Neural progenitor cell (in vitro differentiated cells): ENCODE results near the gene C11orf65. TPM values are rescaled to one million over a fixed set of nuclear protein-coding genes. Genes with fewer than 3 reads are reported as not detected.
"Not testable (repeated sequence)": the region's sequence is repeated elsewhere in the genome, so short reads cannot be mapped to it uniquely, and the experiment has no call there.

Experiments
- DNase-seq: peaks from one replicate; pipeline ENCODE4 v3.0.0-alpha.2; 2016; ENCODE audit warnings: low spot score
- H2AFZ ChIP-seq: fragments of 200-600 bp; sonication (generic); replicated peaks from 2 replicates; pipeline ENCODE4 v1.6.1; 2016; ENCODE audit warnings: antibody characterized with exemption
- H3F3A ChIP-seq: fragments of 200-600 bp; sonication (generic); 2 replicates; pipeline ENCODE4 v1.6.1; 2016; ENCODE audit warnings: antibody characterized with exemption, low read depth
- H3K27ac ChIP-seq: fragments of 200-600 bp; sonication (generic); 2 replicates; pipeline ENCODE4 v1.5.1; 2016; ENCODE audit warnings: mild to moderate bottlenecking
- H3K27me3 ChIP-seq: fragments of 200-600 bp; sonication (generic); 2 replicates; pipeline ENCODE4 v1.6.1; 2016; ENCODE audit warnings: mild to moderate bottlenecking, moderate library complexity
- H3K36me3 ChIP-seq: fragments of 200-600 bp; sonication (generic); 2 replicates; pipeline ENCODE4 v1.5.1; 2016
- H3K4me1 ChIP-seq: fragments of 200-600 bp; sonication (generic); 2 replicates; pipeline ENCODE4 v1.6.1; 2016; ENCODE audit warnings: mixed run types
- H3K4me2 ChIP-seq: fragments of 200-600 bp; sonication (generic); 2 replicates; pipeline ENCODE4 v1.6.1; 2016
- H3K4me3 ChIP-seq: fragments of 200-600 bp; sonication (generic); 2 replicates; pipeline ENCODE4 v1.5.1; 2016
- H3K79me2 ChIP-seq: fragments of 200-600 bp; sonication (generic); 2 replicates; pipeline ENCODE4 v1.6.1; 2016; ENCODE audit warnings: low read depth
- H3K9ac ChIP-seq: fragments of 200-600 bp; sonication (generic); 2 replicates; pipeline ENCODE4 v1.6.1; 2016
- H3K9me3 ChIP-seq: fragments of 200-600 bp; sonication (generic); 2 replicates; pipeline ENCODE4 v1.5.1; 2016; ENCODE audit warnings: low read depth
- H4K20me1 ChIP-seq: fragments of 200-600 bp; sonication (generic); 2 replicates; pipeline ENCODE4 v1.6.1; 2016; ENCODE audit warnings: low read depth
- H3K27ac Mint-ChIP-seq: 3 replicates; pipeline ENCODE4 v1.8.0; 2021; ENCODE audit warnings: mixed read lengths
- H3K27me3 Mint-ChIP-seq: 2 replicates; pipeline ENCODE4 v1.8.0; 2022; ENCODE audit warnings: low read depth, mild to moderate bottlenecking, inconsistent platforms, moderate library complexity, mixed read lengths; ENCODE audit not compliant: insufficient read depth
- H3K36me3 Mint-ChIP-seq: 3 replicates; pipeline ENCODE4 v1.8.0; 2021; ENCODE audit warnings: mixed read lengths
- H3K4me1 Mint-ChIP-seq: 3 replicates; pipeline ENCODE4 v1.8.0; 2021; ENCODE audit warnings: mixed read lengths
- H3K4me3 Mint-ChIP-seq: 3 replicates; pipeline ENCODE4 v1.8.0; 2021; ENCODE audit warnings: mild to moderate bottlenecking, moderate library complexity, mixed read lengths
- H3K9me3 Mint-ChIP-seq: 3 replicates; pipeline ENCODE4 v1.8.0; 2020; ENCODE audit warnings: mixed read lengths
- CTCF ChIP-seq: fragments of 200-600 bp; sonication (generic); IDR thresholded peaks from 2 replicates; pipeline ENCODE4 v1.5.1; 2017; ENCODE audit warnings: antibody characterized with exemption, mild to moderate bottlenecking
- EZH2 ChIP-seq: fragments of 200-600 bp; sonication (generic); IDR thresholded peaks from 2 replicates; pipeline ENCODE4 v1.6.1; 2017; ENCODE audit warnings: antibody characterized with exemption, mild to moderate bottlenecking, moderate library complexity
- EZH2phosphoT487 ChIP-seq: fragments of 200-600 bp; sonication (generic); IDR thresholded peaks from 2 replicates; pipeline ENCODE4 v1.6.1; 2017; ENCODE audit warnings: antibody characterized with exemption
- total RNA-seq: library from RNA; depleted of rRNA; stranded (reverse); fragments of >200 nt; gene quantifications from 2 replicates; pipeline ENCODE4 v1.2.3, GENCODE V29; 2015; ENCODE audit warnings: low replicate concordance

C11orf65 gene
- total RNA-seq, 1 donor from 2014 or later, result 11.4 TPM

GRCh38 chr11:108453207-108453835, 14.0 kb downstream of the C11orf65 start:
- no peak overlapping the region for H3K4me2 ChIP-seq
- H3K36me3 ChIP-seq, result no peaks in the 10 kb centered on the region
- H3K36me3 Mint-ChIP-seq, result no peaks in the 10 kb centered on the region
- no peaks in the 10 kb centered on the region for H3K79me2 ChIP-seq
- H3K27me3 ChIP-seq, result no peaks in the 10 kb centered on the region
- H2AFZ ChIP-seq, result no peak overlapping the region
- H3K4me1 Mint-ChIP-seq, result no peaks in the 10 kb centered on the region
- no peaks in the 10 kb centered on the region for H3K4me1 ChIP-seq
- no peak overlapping the region for H3K9ac ChIP-seq
- peaks cover 8% of the 10 kb centered on the region for H3K9me3 ChIP-seq
- H3K4me3 Mint-ChIP-seq, result no peak overlapping the region
- no peaks in the 10 kb centered on the region for H3F3A ChIP-seq
- TF ChIP-seq EZH2phosphoT487 (no peak), CTCF (no peak), EZH2 (no peak)
- H3K27ac Mint-ChIP-seq, result no peak overlapping the region
- no peaks in the 10 kb centered on the region for H3K27me3 Mint-ChIP-seq
- H3K4me3 ChIP-seq, result no peak overlapping the region
- H4K20me1 ChIP-seq, result no peaks in the 10 kb centered on the region
- DNase-seq, result no peak
- no peak overlapping the region for H3K27ac ChIP-seq
- peaks cover 22% of the 10 kb centered on the region for H3K9me3 Mint-ChIP-seq

GRCh38 chr11:108441445-108441844, 25.9 kb downstream of the C11orf65 start:
- not testable (repeated sequence) for H3K36me3 ChIP-seq, H3K79me2 ChIP-seq, H2AFZ ChIP-seq, H3K9ac ChIP-seq, H3K4me2 ChIP-seq, H3F3A ChIP-seq, DNase-seq, H3K27me3 Mint-ChIP-seq, H3K9me3 ChIP-seq, H3K27ac ChIP-seq, H4K20me1 ChIP-seq, H3K27ac Mint-ChIP-seq, H3K27me3 ChIP-seq, H3K4me3 Mint-ChIP-seq, H3K4me3 ChIP-seq, H3K4me1 ChIP-seq, H3K36me3 Mint-ChIP-seq, H3K4me1 Mint-ChIP-seq
- H3K9me3 Mint-ChIP-seq, result peaks cover 48% of the 10 kb centered on the region

- no peaks in the 10 kb centered on the region for H3K79me2 ChIP-seq
- H3F3A ChIP-seq, result no peaks in the 10 kb centered on the region
- H3K9ac ChIP-seq, result no peak overlapping the region
- DNase-seq, result no peak
- no peaks in the 10 kb centered on the region for H3K9me3 ChIP-seq
- Mint-ChIP-seq H3K4me1 (no peaks in the 10 kb centered on the region), H3K9me3 (peaks cover 28% of the 10 kb centered on the region), H3K27ac (no peak overlapping the region), H3K4me3 (no peak overlapping the region), H3K27me3 (peaks cover 2% of the 10 kb centered on the region), H3K36me3 (no peaks in the 10 kb centered on the region)
- H3K36me3 ChIP-seq, result no peaks in the 10 kb centered on the region
- H4K20me1 ChIP-seq, result no peaks in the 10 kb centered on the region
- H3K4me1 ChIP-seq, result no peaks in the 10 kb centered on the region
- no peak for TF ChIP-seq EZH2
- TF ChIP-seq CTCF, result no peak
- no peak for TF ChIP-seq EZH2phosphoT487
- H3K4me3 ChIP-seq, result no peak overlapping the region
- H3K4me2 ChIP-seq, result no peak overlapping the region
- no peak overlapping the region for H2AFZ ChIP-seq
- no peak overlapping the region for H3K27ac ChIP-seq
- no peaks in the 10 kb centered on the region for H3K27me3 ChIP-seq
Observed at GRCh38 chr11:108436594-108436993, 30.7 kb downstream of the C11orf65 start.

GRCh38 chr11:108435066-108435465, 32.3 kb downstream of the C11orf65 start:
- Histone ChIP-seq H3K9ac (no peak overlapping the region), H4K20me1 (no peaks in the 10 kb centered on the region), H3K79me2 (no peaks in the 10 kb centered on the region), H3K27ac (no peak overlapping the region), H3K4me2 (no peak overlapping the region), H3K4me3 (no peak overlapping the region), H3K27me3 (no peaks in the 10 kb centered on the region), H3K36me3 (no peaks in the 10 kb centered on the region), H2AFZ (no peak overlapping the region), H3K9me3 (no peaks in the 10 kb centered on the region), H3K4me1 (no peaks in the 10 kb centered on the region), H3F3A (no peaks in the 10 kb centered on the region)
- Mint-ChIP-seq H3K27me3 (peaks cover 2% of the 10 kb centered on the region), H3K9me3 (peaks cover 18% of the 10 kb centered on the region), H3K27ac (no peak overlapping the region), H3K4me3 (no peak overlapping the region), H3K4me1 (no peaks in the 10 kb centered on the region), H3K36me3 (no peaks in the 10 kb centered on the region)
- TF ChIP-seq EZH2phosphoT487, result no peak
- TF ChIP-seq EZH2, result no peak
- no peak for TF ChIP-seq CTCF
- no peak for DNase-seq
